SK-N-SH (cell line): ENCODE data around the gene EPHA6. TPM values are rescaled to one million over a fixed set of nuclear protein-coding genes. Genes with fewer than 3 reads are reported as not detected.

Source experiments
- CTCF ChIA-PET: fragments of 300-600, 350-600 bp; formaldehyde crosslinking; extraction: SDS; loops from one replicate; lab custom pipeline; 2021; lab: Yijun Ruan, JAX
- POLR2A ChIA-PET: fragments of 350-600 bp; sonication (Branson Sonifier 250); formaldehyde crosslinking; extraction: SDS; loops from one replicate; lab custom pipeline; 2020; ENCODE audit warnings: antibody characterized with exemption, inconsistent platforms; lab: Yijun Ruan, JAX
- DNase-seq: peaks from one replicate; pipeline ENCODE4 v3.0.0; 2012
- H2AFZ ChIP-seq: fragments of 200-600 bp; sonication (generic); 2 replicates; pipeline ENCODE4 v1.8.1; 2016; ENCODE audit warnings: antibody characterized with exemption, mild to moderate bottlenecking, low read depth
- H3F3A ChIP-seq: fragments of 200-600 bp; sonication (generic); replicated peaks from 2 replicates; pipeline ENCODE3; 2016; ENCODE audit warnings: antibody characterized with exemption, mild to moderate bottlenecking; ENCODE audit not compliant: insufficient read depth
- H3K27ac ChIP-seq, 2 experiments: fragments of 200-500 bp in 1 of 2; fragments of 200-600 bp in 1 of 2; sonication (Bioruptor generic) in 1 of 2; sonication (generic), shearing (Covaris generic) in 1 of 2; 2 replicates each; pipeline versions ENCODE4 v1.5.1 to v1.6.1; 2014 to 2016; ENCODE audit warnings: low read depth in 2 of 2, inconsistent platforms in 1 of 2, low read length in 1 of 2, mild to moderate bottlenecking in 1 of 2, mixed read lengths in 1 of 2
- H3K27me3 ChIP-seq: fragments of 200-600 bp; sonication (generic), shearing (Covaris generic); 2 replicates; pipeline ENCODE4 v1.6.1; 2016; ENCODE audit warnings: mixed run types; ENCODE audit not compliant: insufficient read depth
- H3K36me3 ChIP-seq, 2 experiments: fragments of 200-500 bp in 1 of 2; fragments of 200-600 bp in 1 of 2; sonication (Bioruptor generic) in 1 of 2; sonication (generic) in 1 of 2; replicated peaks in 1 of 2; 2 replicates each; pipeline versions ENCODE3 to v1.5.1; 2014 to 2016; ENCODE audit warnings: low read length in 1 of 2, mild to moderate bottlenecking in 1 of 2; ENCODE audit not compliant: insufficient read depth in 2 of 2, control insufficient read depth in 1 of 2
- H3K4me1 ChIP-seq, 2 experiments: fragments of 200-500 bp in 1 of 2; fragments of 200-600 bp in 1 of 2; sonication (Bioruptor generic) in 1 of 2; sonication (generic), shearing (Covaris generic) in 1 of 2; 2 replicates each; pipeline versions ENCODE4 v1.5.1 to v1.6.1; 2014 to 2016; ENCODE audit warnings: low read depth in 1 of 2, low read length in 1 of 2, mixed run types in 1 of 2; ENCODE audit not compliant: insufficient read depth in 2 of 2, control insufficient read depth in 1 of 2
- H3K4me2 ChIP-seq: fragments of 200-600 bp; sonication (generic), shearing (Covaris generic); 2 replicates; pipeline ENCODE4 v1.6.1; 2017; ENCODE audit warnings: mixed run types
- H3K4me3 ChIP-seq, 2 experiments: fragments of 200-500 bp in 1 of 2; fragments of 200-600 bp in 1 of 2; sonication (Bioruptor generic) in 1 of 2; sonication (generic), shearing (Covaris generic) in 1 of 2; 2 replicates each; pipeline versions ENCODE4 v1.5.1 to v1.8.1; 2014 to 2016; ENCODE audit warnings: low read depth in 2 of 2, inconsistent platforms in 1 of 2, low read length in 1 of 2, mild to moderate bottlenecking in 1 of 2, mixed read lengths in 1 of 2, moderate library complexity in 1 of 2
- H3K79me2 ChIP-seq: fragments of 200-600 bp; sonication (generic); 2 replicates; pipeline ENCODE4 v1.8.1; 2017; ENCODE audit warnings: mild to moderate bottlenecking; ENCODE audit not compliant: insufficient read depth
- H3K9ac ChIP-seq: fragments of 200-600 bp; sonication (generic); 2 replicates; pipeline ENCODE4 v1.6.1; 2017; ENCODE audit warnings: mixed run types
- H3K9me2 ChIP-seq: fragments of 200-600 bp; sonication (generic); 2 replicates; pipeline ENCODE4 v1.6.1; 2017; ENCODE audit warnings: mixed run types
- H3K9me3 ChIP-seq: fragments of 200-600 bp; sonication (generic); 2 replicates; pipeline ENCODE4 v1.6.1; 2017; ENCODE audit warnings: mixed run types, mild to moderate bottlenecking, moderate library complexity
- H4K20me1 ChIP-seq: fragments of 200-600 bp; sonication (generic); 2 replicates; pipeline ENCODE4 v1.6.1; 2017; ENCODE audit warnings: mild to moderate bottlenecking, mixed run types; ENCODE audit not compliant: insufficient read depth
- CHD2 ChIP-seq: fragments of 150-350 bp; IDR thresholded peaks from 2 replicates; pipeline ENCODE4 v1.6.1; 2018; ENCODE audit warnings: low read length; ENCODE audit not compliant: partially characterized antibody
- ELF1 ChIP-seq: IDR thresholded peaks from 2 replicates; pipeline ENCODE4 v1.4.0; 2012
- EZH2phosphoT487 ChIP-seq: fragments of 200-600 bp; sonication (generic); IDR thresholded peaks from 2 replicates; pipeline ENCODE4 v1.6.1; 2017; ENCODE audit warnings: low read depth, mixed run types, mild to moderate bottlenecking, antibody characterized with exemption, moderate library complexity, borderline replicate concordance
- FOSL2 ChIP-seq: IDR thresholded peaks from 2 replicates; pipeline ENCODE4 v1.4.0; 2012; ENCODE audit warnings: low read depth, mild to moderate bottlenecking, moderate library complexity, borderline replicate concordance
- FOXJ3 ChIP-seq: sonication (generic); formaldehyde crosslinking; IDR thresholded peaks from 2 replicates; pipeline ENCODE4 v1.5.1; 2020; ENCODE audit warnings: mild to moderate bottlenecking, missing genetic modification reagents
- GABPA ChIP-seq: IDR thresholded peaks from 2 replicates; pipeline ENCODE4 v1.4.0; 2012; ENCODE audit warnings: low read depth, mild to moderate bottlenecking
- GATA2 ChIP-seq: sonication (generic); formaldehyde crosslinking; IDR thresholded peaks from 2 replicates; pipeline ENCODE4 v1.5.0; 2020; ENCODE audit warnings: mild to moderate bottlenecking, missing genetic modification reagents
- RAD21 ChIP-seq: IDR thresholded peaks from 2 replicates; pipeline ENCODE4 v1.6.1; 2012; ENCODE audit warnings: mild to moderate bottlenecking, low read length
- RCOR1 ChIP-seq: fragments of 150-350 bp; IDR thresholded peaks from 2 replicates; pipeline ENCODE4 v1.6.1; 2017; ENCODE audit warnings: antibody characterized with exemption, low read length
- RFX5 ChIP-seq: IDR thresholded peaks from 2 replicates; pipeline ENCODE4 v1.6.1; 2012; ENCODE audit warnings: mild to moderate bottlenecking, improper control_type of control experiment, low read length
- RXRA ChIP-seq: IDR thresholded peaks from 2 replicates; pipeline ENCODE4 v1.4.0; 2012; ENCODE audit warnings: low read depth, mild to moderate bottlenecking, borderline replicate concordance
- SIN3A ChIP-seq: IDR thresholded peaks from 2 replicates; pipeline ENCODE4 v1.6.1; 2012; ENCODE audit warnings: low read depth, mild to moderate bottlenecking, low read length, moderate library complexity, borderline replicate concordance
- TAF1 ChIP-seq: IDR thresholded peaks from 2 replicates; pipeline ENCODE4 v1.6.1; 2012; ENCODE audit warnings: low read depth, mild to moderate bottlenecking, low read length, moderate library complexity, borderline replicate concordance
- TCF12 ChIP-seq: IDR thresholded peaks from 2 replicates; pipeline ENCODE4 v1.4.0; 2012
- WGBS: methylation state at CpG from one replicate; pipeline ENCODE4 v1.1.6; 2017; ENCODE audit warnings: low lambda C conversion rate; 5-methylcytosine and 5-hydroxymethylcytosine counted together
- polyA plus RNA-seq, 3 experiments: library from polyadenylated mRNA; depleted of rRNA; stranded (reverse); fragments of >200 nt; gene quantifications; 2 replicates each; pipeline ENCODE4 v1.2.3, GENCODE V29; 2012
- TF ChIP-seq, protein P1 (sequence below): fragments of 150-350 bp; IDR thresholded peaks from 2 replicates; pipeline ENCODE4 v1.6.1; 2016; ENCODE audit warnings: mild to moderate bottlenecking, low read depth, low read length
- TF ChIP-seq, protein P2 (sequence below): IDR thresholded peaks from 2 replicates; pipeline ENCODE4; 2012
- TF ChIP-seq, protein P3 (sequence below): IDR thresholded peaks from 2 replicates; pipeline ENCODE4 v1.6.1; 2012; ENCODE audit warnings: mild to moderate bottlenecking, low read depth, low read length, moderate library complexity
- TF ChIP-seq, protein P4 (sequence below): fragments of 150-350 bp; IDR thresholded peaks from 2 replicates; pipeline ENCODE4 v1.6.1; 2017; ENCODE audit warnings: antibody characterized with exemption, low read length, low read depth, borderline replicate concordance
- TF ChIP-seq, protein P5 (sequence below): IDR thresholded peaks from 2 replicates; pipeline ENCODE4 v1.4.0; 2012; ENCODE audit warnings: low read depth, borderline replicate concordance

EPHA6 gene
- polyA plus RNA-seq, 1 of the 3 experiments (the other 2 are of a cell fraction): not detected

DNA sequence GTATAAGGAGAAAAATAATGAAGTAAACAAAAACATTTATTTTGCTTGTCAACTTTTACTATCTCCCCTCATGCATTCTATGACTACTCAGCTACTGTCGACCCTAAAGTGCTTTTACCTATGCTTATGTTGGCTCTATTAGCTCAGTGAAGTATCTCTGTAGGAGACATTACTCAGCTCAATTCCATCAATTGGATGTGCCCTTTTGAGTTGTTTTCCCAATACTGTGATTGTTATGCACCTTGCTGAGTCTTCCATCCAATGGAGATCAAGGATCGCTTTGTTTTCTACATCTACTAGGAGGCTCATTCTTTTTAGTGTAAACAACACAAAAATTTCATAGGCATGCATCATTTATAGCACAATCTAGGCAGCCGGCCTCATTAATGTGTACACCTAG, 546.4 kb downstream of the EPHA6 start:
- 34% methylated on average over 3 of the region's 3 CpGs for WGBS
- no peak overlapping the region for H2AFZ ChIP-seq
- no peaks in the 10 kb centered on the region for H3K79me2 ChIP-seq
- H3K27ac ChIP-seq: no peak overlapping the region
- no peak for DNase-seq
- no peak overlapping the region for H3K4me2 ChIP-seq
- no peaks in the 10 kb centered on the region for H3K4me1 ChIP-seq
- H3K9me3 ChIP-seq: no peaks in the 10 kb centered on the region
- no peaks in the 10 kb centered on the region for H3K27me3 ChIP-seq
- H3K36me3 ChIP-seq: no peaks in the 10 kb centered on the region
- TF ChIP-seq TAF1 (no peak), RAD21 (no peak), FOXJ3 (CRISPR knock-in tag) (no peak), RCOR1 (no peak), RFX5 (no peak), TCF12 (no peak), GABPA (no peak), CHD2 (no peak), EZH2phosphoT487 (no peak), ELF1 (no peak), GATA2 (no peak), SIN3A (no peak), FOSL2 (no peak), RXRA (no peak)
- TF ChIP-seq, protein P1, sequence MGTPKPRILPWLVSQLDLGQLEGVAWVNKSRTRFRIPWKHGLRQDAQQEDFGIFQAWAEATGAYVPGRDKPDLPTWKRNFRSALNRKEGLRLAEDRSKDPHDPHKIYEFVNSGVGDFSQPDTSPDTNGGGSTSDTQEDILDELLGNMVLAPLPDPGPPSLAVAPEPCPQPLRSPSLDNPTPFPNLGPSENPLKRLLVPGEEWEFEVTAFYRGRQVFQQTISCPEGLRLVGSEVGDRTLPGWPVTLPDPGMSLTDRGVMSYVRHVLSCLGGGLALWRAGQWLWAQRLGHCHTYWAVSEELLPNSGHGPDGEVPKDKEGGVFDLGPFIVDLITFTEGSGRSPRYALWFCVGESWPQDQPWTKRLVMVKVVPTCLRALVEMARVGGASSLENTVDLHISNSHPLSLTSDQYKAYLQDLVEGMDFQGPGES: no peak
- TF ChIP-seq, protein P2, sequence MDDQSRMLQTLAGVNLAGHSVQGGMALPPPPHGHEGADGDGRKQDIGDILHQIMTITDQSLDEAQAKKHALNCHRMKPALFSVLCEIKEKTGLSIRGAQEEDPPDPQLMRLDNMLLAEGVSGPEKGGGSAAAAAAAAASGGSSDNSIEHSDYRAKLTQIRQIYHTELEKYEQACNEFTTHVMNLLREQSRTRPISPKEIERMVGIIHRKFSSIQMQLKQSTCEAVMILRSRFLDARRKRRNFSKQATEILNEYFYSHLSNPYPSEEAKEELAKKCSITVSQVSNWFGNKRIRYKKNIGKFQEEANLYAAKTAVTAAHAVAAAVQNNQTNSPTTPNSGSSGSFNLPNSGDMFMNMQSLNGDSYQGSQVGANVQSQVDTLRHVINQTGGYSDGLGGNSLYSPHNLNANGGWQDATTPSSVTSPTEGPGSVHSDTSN: no peak
- TF ChIP-seq, protein P3, sequence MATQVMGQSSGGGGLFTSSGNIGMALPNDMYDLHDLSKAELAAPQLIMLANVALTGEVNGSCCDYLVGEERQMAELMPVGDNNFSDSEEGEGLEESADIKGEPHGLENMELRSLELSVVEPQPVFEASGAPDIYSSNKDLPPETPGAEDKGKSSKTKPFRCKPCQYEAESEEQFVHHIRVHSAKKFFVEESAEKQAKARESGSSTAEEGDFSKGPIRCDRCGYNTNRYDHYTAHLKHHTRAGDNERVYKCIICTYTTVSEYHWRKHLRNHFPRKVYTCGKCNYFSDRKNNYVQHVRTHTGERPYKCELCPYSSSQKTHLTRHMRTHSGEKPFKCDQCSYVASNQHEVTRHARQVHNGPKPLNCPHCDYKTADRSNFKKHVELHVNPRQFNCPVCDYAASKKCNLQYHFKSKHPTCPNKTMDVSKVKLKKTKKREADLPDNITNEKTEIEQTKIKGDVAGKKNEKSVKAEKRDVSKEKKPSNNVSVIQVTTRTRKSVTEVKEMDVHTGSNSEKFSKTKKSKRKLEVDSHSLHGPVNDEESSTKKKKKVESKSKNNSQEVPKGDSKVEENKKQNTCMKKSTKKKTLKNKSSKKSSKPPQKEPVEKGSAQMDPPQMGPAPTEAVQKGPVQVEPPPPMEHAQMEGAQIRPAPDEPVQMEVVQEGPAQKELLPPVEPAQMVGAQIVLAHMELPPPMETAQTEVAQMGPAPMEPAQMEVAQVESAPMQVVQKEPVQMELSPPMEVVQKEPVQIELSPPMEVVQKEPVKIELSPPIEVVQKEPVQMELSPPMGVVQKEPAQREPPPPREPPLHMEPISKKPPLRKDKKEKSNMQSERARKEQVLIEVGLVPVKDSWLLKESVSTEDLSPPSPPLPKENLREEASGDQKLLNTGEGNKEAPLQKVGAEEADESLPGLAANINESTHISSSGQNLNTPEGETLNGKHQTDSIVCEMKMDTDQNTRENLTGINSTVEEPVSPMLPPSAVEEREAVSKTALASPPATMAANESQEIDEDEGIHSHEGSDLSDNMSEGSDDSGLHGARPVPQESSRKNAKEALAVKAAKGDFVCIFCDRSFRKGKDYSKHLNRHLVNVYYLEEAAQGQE: no peak
- TF ChIP-seq, protein P4, sequence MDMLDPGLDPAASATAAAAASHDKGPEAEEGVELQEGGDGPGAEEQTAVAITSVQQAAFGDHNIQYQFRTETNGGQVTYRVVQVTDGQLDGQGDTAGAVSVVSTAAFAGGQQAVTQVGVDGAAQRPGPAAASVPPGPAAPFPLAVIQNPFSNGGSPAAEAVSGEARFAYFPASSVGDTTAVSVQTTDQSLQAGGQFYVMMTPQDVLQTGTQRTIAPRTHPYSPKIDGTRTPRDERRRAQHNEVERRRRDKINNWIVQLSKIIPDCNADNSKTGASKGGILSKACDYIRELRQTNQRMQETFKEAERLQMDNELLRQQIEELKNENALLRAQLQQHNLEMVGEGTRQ: no peak
- TF ChIP-seq, protein P5, sequence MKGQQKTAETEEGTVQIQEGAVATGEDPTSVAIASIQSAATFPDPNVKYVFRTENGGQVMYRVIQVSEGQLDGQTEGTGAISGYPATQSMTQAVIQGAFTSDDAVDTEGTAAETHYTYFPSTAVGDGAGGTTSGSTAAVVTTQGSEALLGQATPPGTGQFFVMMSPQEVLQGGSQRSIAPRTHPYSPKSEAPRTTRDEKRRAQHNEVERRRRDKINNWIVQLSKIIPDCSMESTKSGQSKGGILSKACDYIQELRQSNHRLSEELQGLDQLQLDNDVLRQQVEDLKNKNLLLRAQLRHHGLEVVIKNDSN: no peak
- ChIA-PET CTCF (no interaction called here), POLR2A (no interaction called here)
- no peak overlapping the region for H3K4me3 ChIP-seq
- no peaks in the 10 kb centered on the region for H3F3A ChIP-seq
- no peaks in the 10 kb centered on the region for H4K20me1 ChIP-seq
- H3K9me2 ChIP-seq: no peaks in the 10 kb centered on the region
- no peak overlapping the region for H3K9ac ChIP-seq
